LNCaP clone FGC (cell line): Measurements from ENCODE around the gene JAKMIP1.

Experiments used
- DNase-seq: peaks from one replicate; pipeline ENCODE4 v3.0.0-alpha.2; 2011; ENCODE audit warnings: low read depth
- H3K4me3 ChIP-seq: 2 replicates; pipeline ENCODE4 v1.5.1; 2011; ENCODE audit warnings: mild to moderate bottlenecking, low read depth, low read length, control low read depth
- TF ChIP-seq, protein P1 (sequence below): IDR thresholded peaks from 2 replicates; pipeline ENCODE4 v1.5.1; 2012; ENCODE audit warnings: mild to moderate bottlenecking; ENCODE audit not compliant: control insufficient read depth, insufficient read depth; ENCODE audit errors: extremely low read depth

The JAKMIP1 gene

DNA sequence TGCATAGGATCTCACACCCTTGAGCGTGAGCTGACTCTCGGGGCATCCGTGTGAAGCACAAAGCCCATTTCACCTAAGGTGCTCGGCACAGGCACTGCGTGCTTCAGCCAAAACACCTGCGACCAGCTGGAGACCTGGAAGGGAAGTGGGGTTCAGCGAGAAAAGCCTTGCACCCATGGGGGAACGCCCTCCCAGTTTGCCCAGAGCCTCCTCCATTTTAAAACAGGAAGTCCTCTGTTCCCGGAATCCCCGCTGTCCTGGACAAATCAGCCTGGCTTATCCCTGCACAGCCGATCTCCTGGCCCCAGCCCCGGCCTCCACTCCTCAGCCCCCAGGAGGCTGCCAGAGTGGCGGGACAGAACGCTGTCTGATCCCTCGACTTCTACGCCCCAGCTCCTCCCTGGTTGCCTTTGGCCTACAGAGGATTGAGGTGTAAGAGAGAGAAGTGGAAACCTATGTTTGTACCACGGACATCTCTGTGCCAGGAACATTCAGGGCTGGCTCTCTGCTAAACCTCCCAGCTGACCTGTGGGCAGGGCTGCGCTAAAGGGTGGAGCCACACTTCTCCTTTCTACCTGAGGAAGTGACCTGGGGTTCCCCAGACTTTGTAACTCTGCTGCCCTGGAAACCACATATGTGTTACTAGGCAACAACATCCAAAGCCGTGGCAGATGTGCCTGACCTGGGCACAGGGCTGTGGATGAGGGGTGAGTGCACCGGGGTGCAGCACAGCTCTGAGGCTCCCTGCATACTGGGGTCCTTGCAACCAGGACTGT, 178.3 kb downstream of the JAKMIP1 start:
- DNase-seq: no peak
- H3K4me3 ChIP-seq: no peak overlapping the region
- TF ChIP-seq, protein P1, sequence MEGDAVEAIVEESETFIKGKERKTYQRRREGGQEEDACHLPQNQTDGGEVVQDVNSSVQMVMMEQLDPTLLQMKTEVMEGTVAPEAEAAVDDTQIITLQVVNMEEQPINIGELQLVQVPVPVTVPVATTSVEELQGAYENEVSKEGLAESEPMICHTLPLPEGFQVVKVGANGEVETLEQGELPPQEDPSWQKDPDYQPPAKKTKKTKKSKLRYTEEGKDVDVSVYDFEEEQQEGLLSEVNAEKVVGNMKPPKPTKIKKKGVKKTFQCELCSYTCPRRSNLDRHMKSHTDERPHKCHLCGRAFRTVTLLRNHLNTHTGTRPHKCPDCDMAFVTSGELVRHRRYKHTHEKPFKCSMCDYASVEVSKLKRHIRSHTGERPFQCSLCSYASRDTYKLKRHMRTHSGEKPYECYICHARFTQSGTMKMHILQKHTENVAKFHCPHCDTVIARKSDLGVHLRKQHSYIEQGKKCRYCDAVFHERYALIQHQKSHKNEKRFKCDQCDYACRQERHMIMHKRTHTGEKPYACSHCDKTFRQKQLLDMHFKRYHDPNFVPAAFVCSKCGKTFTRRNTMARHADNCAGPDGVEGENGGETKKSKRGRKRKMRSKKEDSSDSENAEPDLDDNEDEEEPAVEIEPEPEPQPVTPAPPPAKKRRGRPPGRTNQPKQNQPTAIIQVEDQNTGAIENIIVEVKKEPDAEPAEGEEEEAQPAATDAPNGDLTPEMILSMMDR: no peak

DNA sequence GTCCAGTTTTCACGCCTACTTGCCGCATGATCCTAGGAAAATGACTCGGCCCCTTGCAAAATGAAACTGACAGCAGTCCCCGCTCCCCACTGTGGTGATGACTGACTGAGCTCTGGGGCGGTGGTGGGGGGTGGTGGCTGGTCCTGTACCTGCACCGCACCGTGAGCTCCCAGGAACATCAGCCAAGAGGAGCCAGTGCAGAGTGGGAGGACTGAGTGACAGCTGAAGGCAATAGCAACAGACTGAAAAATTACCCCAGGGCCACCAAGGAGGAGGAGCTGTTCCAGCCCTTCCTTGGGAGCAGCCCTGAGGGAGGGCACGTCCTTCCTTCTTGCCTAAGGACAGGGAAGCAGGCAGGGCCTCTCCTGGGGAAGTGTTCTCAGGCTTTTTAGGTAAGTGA, 179.7 kb downstream of the JAKMIP1 start:
- DNase-seq: no peak
- TF ChIP-seq, protein P1: no peak

GRCh38 chr4:6019316-6020263, 180.8 kb downstream of the JAKMIP1 start:
- TF ChIP-seq, protein P1: peak; percentile 82
- no peak for DNase-seq
- no peak overlapping the region for H3K4me3 ChIP-seq

More for the DNA sequence above, 179.7 kb downstream of the JAKMIP1 start:
- H3K4me3 ChIP-seq: no peak overlapping the region

- no peak within 1 kb of the TSS for H3K4me3 ChIP-seq
- TF ChIP-seq, protein P1: no peak
- no peak for DNase-seq
Observed at GRCh38 chr4:6018331-6018730, 182.0 kb downstream of the JAKMIP1 start, which contains the start of gene C4orf50. Gene C4orf50, minus strand, starts transcription at chr4:6018431.

GRCh38 chr4:6017800-6018199, 182.5 kb downstream of the JAKMIP1 start:
- no peak for DNase-seq
- TF ChIP-seq, protein P1: no peak
- no peak overlapping the region for H3K4me3 ChIP-seq

- TF ChIP-seq, protein P1: no peak
- no peak for DNase-seq
- no peak overlapping the region for H3K4me3 ChIP-seq
Observed at GRCh38 chr4:6017030-6017429, 183.3 kb downstream of the JAKMIP1 start.
